Prostate gland (tissue), 2 donors: ENCODE results near the gene KCND3.

Experiments used
- POLR2A ChIP-seq: fragments of 450-650 bp; IDR thresholded peaks from one replicate; pipeline ENCODE4 v1.6.1; 2016; ENCODE audit warnings: antibody characterized with exemption, mild to moderate bottlenecking
- POLR2AphosphoS5 ChIP-seq: sonication (generic); formaldehyde crosslinking; IDR thresholded peaks from one replicate; pipeline ENCODE4 v1.6.1; 2017; ENCODE audit warnings: antibody characterized with exemption
- TF ChIP-seq, protein P1 (sequence below), 4 experiments: fragments of 200-600 bp in 2 of 4; fragments of 450-650 bp in 2 of 4; sonication (generic) in 2 of 4; IDR thresholded peaks; 1 replicate in 3 of 4; 2 replicates in 1 of 4; pipeline ENCODE4 v1.5.1; 2016 to 2019; ENCODE audit warnings: antibody characterized with exemption in 4 of 4, mild to moderate bottlenecking in 2 of 4, moderate library complexity in 2 of 4

DNA sequence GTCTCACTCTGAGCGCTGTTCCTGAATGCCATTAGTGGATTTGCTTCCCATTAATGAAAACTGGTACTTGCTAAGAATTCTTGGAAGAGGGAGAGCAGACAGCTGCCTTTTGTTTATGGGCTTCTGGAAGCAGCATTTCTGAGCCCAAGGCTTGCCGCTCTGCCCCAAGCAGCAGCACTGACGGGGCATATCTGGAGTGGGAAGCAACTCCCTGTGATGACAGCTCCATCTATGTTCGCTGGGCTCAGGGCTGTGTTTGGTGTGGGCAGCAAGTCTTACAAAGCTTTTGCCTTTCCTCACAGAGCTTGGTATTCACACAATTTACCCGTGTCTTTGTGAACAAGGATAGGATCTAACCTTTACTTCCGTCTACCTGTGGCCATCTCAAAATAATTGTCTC, 161.5 kb downstream of the KCND3 start:
- TF ChIP-seq, protein P1, sequence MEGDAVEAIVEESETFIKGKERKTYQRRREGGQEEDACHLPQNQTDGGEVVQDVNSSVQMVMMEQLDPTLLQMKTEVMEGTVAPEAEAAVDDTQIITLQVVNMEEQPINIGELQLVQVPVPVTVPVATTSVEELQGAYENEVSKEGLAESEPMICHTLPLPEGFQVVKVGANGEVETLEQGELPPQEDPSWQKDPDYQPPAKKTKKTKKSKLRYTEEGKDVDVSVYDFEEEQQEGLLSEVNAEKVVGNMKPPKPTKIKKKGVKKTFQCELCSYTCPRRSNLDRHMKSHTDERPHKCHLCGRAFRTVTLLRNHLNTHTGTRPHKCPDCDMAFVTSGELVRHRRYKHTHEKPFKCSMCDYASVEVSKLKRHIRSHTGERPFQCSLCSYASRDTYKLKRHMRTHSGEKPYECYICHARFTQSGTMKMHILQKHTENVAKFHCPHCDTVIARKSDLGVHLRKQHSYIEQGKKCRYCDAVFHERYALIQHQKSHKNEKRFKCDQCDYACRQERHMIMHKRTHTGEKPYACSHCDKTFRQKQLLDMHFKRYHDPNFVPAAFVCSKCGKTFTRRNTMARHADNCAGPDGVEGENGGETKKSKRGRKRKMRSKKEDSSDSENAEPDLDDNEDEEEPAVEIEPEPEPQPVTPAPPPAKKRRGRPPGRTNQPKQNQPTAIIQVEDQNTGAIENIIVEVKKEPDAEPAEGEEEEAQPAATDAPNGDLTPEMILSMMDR (IDR thresholded peaks at IDR 0.05) = no peak
- TF ChIP-seq POLR2A = no peak
- TF ChIP-seq POLR2AphosphoS5 = no peak
